ENCODE results near the gene BCLAF1. TPM values are rescaled to one million over a fixed set of nuclear protein-coding genes. Genes with fewer than 3 reads are reported as not detected.

The BCLAF1 gene
- total and polyA plus RNA-seq, 9 of the 15 experiments (the other 6 are each of a cell fraction or from before 2014, with no cell fraction given): 65.4 to 286 (median 165) TPM

GRCh38 chr6:136226027-136226673 lies 63.5 kb downstream of the BCLAF1 start (continued):
- TF ChIP-seq ZBTB26 (CRISPR knock-in tag; IDR thresholded peaks at IDR 0.05) (no peak), ZNF780A (CRISPR knock-in tag; IDR thresholded peaks at IDR 0.05) (no peak), BMI1 (IDR thresholded peaks at IDR 0.05; ENCODE audit: low read length) (peak; percentile 51; the same call in 1 of the 2 replicates), CTCF (IDR thresholded peaks at IDR 0.05 in 2 of 3, conservative IDR thresholded peaks at IDR 0.05 in 1 of 3; ENCODE audit: insufficient read depth in 2 of 3, low read depth in 1 of 3, low read length in 3 of 3) (peak; percentile 96 to 99 (median 99)), IRF1 (CRISPR knock-in tag; IDR thresholded peaks at IDR 0.05; ENCODE audit: borderline replicate concordance) (no peak), KDM4B (IDR thresholded peaks at IDR 0.05; ENCODE audit: borderline replicate concordance in 2 of 2, low read depth in 1 of 2) (no peak), IRF9 (tag; IDR thresholded peaks at IDR 0.05) (peak; percentile 84), NR1H2 (CRISPR knock-in tag; IDR thresholded peaks at IDR 0.05) (no peak), CEBPB (tag; IDR thresholded peaks at IDR 0.05) (peak; percentile 96), HDAC8 (tag; IDR thresholded peaks at IDR 0.05) (0 out of 2 replicates have a peak, but pooled peaks have one; percentile 34), POLR2AphosphoS5 (IDR thresholded peaks at IDR 0.05; ENCODE audit: control insufficient read depth, insufficient read depth, low read depth, low read length) (no peak), ZNF408 (CRISPR knock-in tag; IDR thresholded peaks at IDR 0.05; ENCODE audit: low read depth) (no peak), ZKSCAN3 (CRISPR knock-in tag; IDR thresholded peaks at IDR 0.05) (no peak), RBM15 (IDR thresholded peaks at IDR 0.05; ENCODE audit: insufficient read depth, low read length) (no peak), ZNF592 (IDR thresholded peaks at IDR 0.05) (peak; percentile 16; the same call in 1 of the 2 replicates), EHMT2 (IDR thresholded peaks at IDR 0.05) (no peak), GATA2 (CRISPR knock-in tag; IDR thresholded peaks at IDR 0.05) (no peak), MAZ (CRISPR knock-in tag; conservative IDR thresholded peaks at IDR 0.05 in 1 of 2, IDR thresholded peaks at IDR 0.05 in 1 of 2) (peak in 1 of 2 experiments; percentile 78; a peak in 2 of 4 replicates), SMARCA4 (IDR thresholded peaks at IDR 0.05) (no peak)
